CD4-positive, alpha-beta T cell treated with Interleukin-15 for 1 hour (primary cell): Measurements from ENCODE around the gene TMEM145.

Source experiments
- DNase-seq: peaks from one replicate; pipeline ENCODE4 v3.0.0-alpha.2; 2020

TMEM145 gene

GRCh38 chr19:42278452-42279154 is 34.5 kb upstream of the TMEM145 start:
- no peak for DNase-seq

DNA sequence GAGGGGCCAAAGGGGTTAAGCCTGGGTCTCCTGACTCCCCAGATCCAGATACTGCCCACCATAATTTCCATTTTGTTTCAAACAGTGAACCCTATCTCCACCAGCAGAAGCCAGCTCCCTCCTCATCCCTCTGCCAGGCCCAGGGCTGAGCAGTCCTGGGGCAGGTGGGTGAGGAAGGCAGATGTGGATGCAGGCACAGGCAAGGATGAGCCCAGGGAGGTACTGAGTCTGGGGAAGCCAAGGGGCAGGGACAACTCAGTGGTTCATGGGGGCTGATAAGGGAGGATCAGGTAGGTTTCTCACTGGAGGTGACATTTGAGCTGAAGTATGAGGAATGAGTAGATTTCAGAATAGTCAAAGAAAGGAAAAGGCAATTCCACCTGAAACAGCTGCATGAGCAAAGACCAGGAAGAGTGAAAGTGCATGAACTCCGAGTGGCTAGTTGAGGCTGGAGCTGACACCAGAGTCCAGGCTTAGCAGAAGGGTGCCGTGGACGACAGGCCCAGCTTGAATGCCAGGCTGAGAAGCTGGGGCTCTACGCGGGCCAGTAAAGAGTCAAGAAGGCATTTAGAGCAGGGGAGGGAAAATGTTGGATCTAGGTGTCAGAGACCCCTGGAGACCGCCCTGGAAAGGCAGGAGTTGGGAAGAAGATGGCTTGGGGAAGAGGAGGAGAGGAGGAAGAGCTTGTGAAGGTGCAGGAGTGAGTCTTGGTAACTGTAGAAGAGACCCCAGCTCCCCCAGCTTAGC is 33.8 kb upstream of the TMEM145 start:
- DNase-seq, result no peak

DNA sequence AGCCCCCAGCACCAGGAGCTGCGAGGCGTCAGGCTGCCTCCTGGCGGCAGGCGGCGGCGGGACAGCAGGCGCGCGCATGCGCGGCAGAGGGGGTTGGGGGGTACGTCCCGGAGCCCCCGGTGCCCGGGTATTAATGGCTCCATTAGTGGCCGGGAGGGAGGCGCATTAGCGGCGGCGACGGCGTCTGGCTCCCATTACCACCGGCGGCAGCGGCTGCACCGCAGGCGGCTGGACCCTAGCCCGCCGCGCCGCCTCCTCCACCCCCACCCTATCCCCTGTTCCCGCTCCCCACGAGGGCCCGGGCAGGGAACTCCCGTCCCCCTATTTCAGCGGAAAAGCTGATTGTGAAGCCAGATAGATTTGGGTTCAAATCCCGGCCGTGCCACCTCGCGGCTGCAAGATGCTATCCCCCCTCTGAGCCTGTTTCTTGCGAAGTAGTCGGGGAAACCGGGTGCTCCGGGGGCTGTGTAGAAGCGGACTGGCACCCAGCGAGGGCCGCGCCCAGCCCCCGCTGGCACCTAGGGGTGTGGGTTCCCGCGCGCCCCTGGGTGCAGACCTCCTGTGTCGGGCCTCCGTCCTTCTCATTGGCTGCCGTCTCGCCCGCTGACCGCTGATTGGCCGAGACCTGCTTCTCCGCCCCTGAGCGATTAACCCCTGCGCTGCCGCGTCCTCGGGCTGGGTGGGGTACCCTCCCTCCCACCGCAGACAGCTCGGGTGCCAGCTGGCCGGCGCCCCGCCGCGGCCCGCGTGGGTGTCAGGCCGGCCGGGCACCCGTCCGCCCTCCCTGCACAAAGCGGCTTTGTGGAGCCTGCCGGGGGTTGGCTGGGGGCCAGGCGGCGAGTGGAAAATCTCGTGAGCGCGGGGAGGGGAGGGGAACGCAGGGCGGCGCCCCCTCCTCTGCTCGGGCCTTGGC is 33.0 kb upstream of the TMEM145 start:
- DNase-seq, result peak; percentile 91

DNA sequence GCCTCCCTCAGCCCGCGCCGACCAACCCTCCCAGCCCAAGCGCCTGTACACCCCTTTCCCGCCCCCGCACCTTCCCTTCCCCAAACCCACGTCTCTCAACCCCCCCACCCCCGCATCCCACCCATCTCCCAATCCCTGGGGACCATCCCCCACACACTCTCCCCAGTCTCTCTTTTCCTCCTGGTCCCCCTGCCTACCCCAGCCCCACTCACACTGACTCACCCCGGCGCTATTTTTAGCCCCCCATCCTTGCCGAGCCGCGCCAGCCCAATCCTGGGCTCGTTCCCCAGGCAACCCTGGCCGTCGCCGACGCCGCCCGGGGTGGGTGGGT is 32.3 kb upstream of the TMEM145 start:
- DNase-seq, result no peak

DNA sequence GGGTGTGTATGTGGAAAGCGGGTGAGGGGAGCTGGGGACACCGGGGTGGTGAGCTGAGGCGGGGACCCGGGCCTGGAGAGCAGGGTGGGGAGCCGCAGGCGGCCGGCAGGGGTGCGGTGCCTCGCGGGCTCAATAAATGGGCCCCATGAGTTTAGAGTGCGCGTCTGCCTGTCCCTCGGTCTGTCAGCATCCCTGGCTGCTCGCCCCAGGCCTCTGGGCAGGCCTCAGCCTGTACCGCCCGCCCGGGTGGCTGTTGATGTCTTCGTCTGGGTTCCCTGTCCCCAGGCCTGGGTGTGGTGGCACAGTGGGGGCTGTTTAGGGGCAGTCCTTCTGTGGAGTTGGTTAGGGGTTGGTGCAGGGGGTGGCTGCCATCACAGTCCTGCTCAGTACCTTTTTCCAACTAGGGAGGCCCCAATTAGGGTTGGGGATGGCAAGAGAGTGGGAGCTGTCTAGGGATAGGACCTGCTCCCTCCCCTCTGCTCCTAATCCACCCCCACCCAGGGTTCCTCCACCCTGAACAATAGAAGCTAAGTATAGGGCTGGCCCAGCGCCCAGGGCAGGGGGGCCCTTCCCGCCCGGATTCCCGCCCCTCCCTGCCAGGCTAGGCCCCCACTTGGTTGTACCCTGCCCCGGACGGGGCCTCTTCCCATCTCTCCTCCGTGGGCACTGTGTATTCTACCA is 31.8 kb upstream of the TMEM145 start:
- peak; percentile 32 for DNase-seq

DNA sequence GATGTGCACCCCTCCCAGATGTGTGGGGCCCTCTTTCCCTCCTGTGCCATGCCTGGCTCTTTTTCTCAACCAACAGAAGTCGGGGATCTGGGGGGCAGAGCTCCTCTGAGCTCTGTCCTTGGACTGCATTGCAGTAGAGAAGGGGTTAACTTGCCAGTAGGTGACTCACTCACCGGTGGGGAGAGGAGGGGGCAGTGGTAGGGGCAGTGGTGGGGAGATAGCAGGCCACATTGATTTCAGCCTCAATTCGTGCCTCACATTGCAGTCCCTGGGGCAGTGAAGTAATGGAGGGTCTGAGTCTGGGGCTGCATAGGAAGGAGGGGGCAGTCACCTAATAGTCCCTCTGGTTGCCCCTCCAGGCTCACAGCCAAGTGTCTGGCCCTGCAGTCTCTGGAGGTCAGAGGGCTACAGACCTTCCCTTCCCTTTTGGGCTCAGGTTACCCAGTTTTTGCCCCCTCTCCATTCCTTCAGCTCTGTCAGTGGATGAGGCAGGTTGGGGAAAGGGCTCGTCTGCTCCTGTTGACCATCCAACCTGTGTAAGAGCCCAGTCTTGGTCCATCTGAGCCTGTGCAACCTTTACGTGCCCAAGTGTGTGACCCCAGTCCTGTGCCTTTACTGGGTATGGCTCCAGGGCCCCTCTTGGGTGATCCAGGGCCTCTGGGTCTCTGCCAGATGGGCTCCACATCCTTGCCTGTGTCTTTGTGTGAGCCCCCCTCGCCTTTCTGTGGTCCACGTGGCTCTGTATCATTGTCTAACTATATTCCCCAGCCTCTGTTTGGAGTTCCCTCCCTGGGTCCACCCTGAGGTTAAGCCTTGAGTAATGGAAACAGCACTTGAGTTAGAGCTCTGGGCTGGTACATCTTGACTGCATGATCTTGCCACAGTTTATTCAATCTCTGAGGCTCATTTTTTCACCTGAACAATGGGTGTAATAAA is 31.0 kb upstream of the TMEM145 start:
- no peak for DNase-seq

- no peak for DNase-seq
Measured at GRCh38 chr19:42282819-42283187, 30.3 kb upstream of the TMEM145 start.

DNA sequence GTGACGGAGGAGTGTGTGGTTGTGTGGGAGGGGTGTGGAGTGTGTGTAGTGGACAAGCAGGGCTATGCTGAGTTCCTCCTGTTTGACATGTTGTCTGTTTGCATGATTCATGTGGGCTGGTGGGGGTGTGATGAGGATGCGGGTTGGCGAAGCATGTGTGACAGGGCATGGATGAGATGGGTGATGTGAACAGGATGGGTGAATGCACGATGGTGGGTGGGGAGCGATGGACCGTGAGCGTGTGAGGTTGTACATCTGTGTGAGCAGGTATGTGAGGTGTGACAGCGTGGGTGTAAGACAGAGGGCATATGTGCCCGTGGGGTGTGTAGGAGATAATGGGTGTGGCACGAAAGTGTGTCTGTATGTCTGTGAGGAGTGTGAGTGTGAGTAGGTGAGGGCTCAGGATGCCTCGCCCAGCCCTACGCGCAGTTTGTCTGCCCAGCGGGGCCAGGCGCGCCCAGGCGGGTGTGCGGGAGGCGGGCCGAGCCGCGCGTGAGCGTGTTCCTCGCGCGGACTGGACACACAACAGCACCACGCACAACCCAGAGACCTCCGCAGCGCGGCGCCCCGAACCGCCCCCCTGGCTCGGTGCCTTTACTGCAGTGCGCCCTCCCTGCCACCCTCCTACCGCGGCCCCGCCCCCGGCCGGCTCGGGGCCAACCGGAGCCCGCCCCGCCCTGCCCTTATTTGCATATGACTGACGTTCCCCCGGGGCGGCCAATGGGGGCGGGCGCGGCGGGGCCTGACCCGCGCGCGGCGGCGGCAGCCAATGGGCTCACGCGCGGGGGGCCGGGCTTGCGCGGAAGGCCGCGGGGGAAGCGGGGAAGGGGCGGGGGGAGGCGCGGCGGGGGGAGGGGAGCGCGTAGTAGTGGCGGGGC is 29.7 kb upstream of the TMEM145 start:
- peak; percentile 97 for DNase-seq

DNA sequence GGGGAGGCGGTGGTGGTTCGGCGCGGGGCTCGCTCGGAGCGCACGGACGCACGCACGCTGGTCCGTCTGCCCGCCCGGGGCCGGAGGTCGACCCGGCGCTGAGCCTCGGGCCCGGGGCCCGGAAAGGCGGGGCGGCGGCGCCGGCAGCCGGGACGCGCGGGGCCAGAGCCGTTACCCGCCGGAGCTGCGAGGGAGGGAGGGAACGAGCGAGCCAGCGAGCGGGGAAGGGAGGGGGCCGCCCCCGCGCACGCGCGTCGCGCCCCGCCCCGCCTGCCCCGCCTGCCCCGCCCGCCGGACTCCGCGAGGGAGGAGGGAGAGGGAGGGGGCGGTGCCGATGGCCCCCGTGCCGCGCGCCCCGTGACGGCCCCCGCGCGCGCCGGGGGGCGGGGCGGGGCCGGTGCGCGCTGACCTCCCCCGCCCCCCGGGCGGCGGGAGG is 29.0 kb upstream of the TMEM145 start:
- DNase-seq, result peak; percentile 90

DNA sequence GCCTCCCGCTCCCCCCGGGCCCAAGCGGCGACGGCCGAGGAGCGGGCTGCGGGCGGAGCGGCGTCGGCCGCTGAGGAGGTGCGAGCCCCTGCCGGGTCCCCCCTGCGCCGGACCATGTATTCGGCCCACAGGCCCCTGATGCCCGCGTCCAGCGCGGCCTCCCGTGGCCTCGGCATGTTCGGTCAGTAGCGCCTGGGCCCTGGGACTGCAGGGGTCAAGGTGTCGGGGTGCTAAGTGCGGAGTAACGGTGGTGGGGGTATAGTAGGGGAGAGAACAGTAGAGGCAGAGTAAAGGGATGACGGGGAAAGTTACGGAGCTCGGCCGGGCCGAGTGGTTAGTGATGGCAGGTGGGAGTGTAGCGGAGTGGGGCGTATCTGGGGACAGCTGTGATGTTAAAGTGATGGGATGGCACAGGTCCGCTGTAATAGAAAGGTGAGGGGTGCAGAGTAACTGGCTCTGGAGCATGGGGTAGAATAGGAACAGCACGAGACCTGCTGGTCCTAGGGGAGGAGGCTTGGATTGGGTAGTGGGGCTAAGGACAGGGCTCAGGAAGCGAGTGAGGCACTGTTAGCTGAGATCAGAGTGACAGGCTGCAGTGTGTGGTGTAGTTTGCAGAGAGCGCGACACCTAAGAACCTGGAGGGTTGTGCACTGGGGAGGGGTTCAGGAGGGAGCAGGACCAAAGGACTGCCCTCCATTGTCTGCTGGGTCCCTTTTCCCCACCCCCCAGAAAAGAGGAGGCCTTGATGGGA is 28.3 kb upstream of the TMEM145 start:
- DNase-seq, result no peak

GRCh38 chr19:42285541-42285941 is 27.6 kb upstream of the TMEM145 start:
- peak; percentile 46 for DNase-seq

- no peak for DNase-seq
Measured at GRCh38 chr19:42285988-42286348, 27.1 kb upstream of the TMEM145 start.

- no peak for DNase-seq
Measured at GRCh38 chr19:42286349-42287016, 26.6 kb upstream of the TMEM145 start.

- no peak for DNase-seq
Measured at GRCh38 chr19:42287017-42287826, 25.9 kb upstream of the TMEM145 start.

DNA sequence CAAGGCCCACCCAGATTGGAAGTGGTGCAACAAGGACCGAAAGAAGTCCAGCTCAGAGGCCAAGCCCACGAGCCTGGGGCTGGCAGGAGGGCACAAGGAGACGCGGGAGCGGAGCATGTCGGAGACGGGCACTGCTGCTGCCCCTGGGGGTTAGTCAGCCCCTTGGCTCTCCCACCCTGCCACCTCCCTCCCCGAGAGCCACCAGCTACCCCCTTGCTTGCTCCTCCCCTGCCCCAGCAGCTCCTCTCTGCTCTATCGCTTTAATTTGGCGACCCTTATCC is 25.3 kb upstream of the TMEM145 start:
- no peak for DNase-seq

GRCh38 chr19:42288387-42288786 is 24.7 kb upstream of the TMEM145 start:
- no peak for DNase-seq

GRCh38 chr19:42288881-42289555 is 24.1 kb upstream of the TMEM145 start:
- DNase-seq, result no peak

DNA sequence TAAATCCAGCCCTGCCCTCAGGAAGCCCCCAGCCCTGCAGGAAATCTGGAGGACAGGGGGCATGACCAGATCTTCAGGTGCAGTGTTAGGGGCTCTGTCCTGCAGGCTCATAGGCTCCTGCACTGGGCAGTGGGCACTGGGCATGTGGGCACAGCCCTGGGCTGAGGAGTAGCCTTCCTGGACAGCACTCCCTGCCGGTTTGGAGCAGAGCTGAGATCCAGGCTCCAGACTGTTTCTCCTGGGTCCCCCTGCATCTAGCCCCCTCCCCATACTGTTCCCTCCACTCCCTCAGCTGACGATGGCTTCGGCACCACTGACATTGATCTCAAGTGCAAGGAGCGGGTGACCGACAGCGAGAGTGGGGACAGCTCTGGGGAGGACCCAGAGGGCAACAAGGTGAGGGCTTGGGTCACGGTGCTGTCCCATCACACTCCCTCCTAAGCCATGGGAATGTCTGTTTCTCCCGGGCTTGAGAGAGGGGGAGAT is 23.5 kb upstream of the TMEM145 start:
- DNase-seq, result no peak
